Fibroblast of villous mesenchyme (primary cell): ENCODE data around the gene RAB33A. TPM values are rescaled to one million over a fixed set of nuclear protein-coding genes. Genes with fewer than 3 reads are reported as not detected.
"Not testable (repeated sequence)": the region's sequence is repeated elsewhere in the genome, so short reads cannot be mapped to it uniquely, and the experiment has no call there.

Experiments
- DNase-seq: peaks from one replicate; pipeline ENCODE4 v3.0.0-alpha.2; 2010; ENCODE audit warnings: low read depth
- H3K4me3 ChIP-seq: 2 replicates; pipeline ENCODE4 v1.5.1; 2011; ENCODE audit warnings: low read depth, mild to moderate bottlenecking, low read length
- CTCF ChIP-seq: IDR thresholded peaks from 2 replicates; pipeline ENCODE4 v1.5.1; 2012; ENCODE audit warnings: low read depth, mild to moderate bottlenecking, low read length; ENCODE audit not compliant: insufficient read depth
- total RNA-seq: library from RNA; depleted of rRNA; stranded (reverse); fragments of >200 nt; gene quantifications from 2 replicates; pipeline ENCODE4 v1.2.3, GENCODE V29; 2012

The RAB33A gene
- total RNA-seq, 1 donor, result 1.3 TPM

- peak; percentile 67 for DNase-seq
- H3K4me3 ChIP-seq, result no peak overlapping the region
- no peak for TF ChIP-seq CTCF
Measured at GRCh38 chrX:130224810-130225209, 53.0 kb downstream of the RAB33A start.

- TF ChIP-seq CTCF, result no peak
- H3K4me3 ChIP-seq, result no peak overlapping the region
- no peak for DNase-seq
Measured at GRCh38 chrX:130228871-130229270, 57.1 kb downstream of the RAB33A start.

GRCh38 chrX:130231184-130231583 lies 59.4 kb downstream of the RAB33A start:
- H3K4me3 ChIP-seq, DNase-seq: not testable (repeated sequence)

Other genes starting within 250 kb of the RAB33A start
- gene BCORL1, start 189.3 kb upstream of the RAB33A start, total RNA-seq, result 1.3 and 2.6 TPM in 2 replicates
- 16.4 and 21.3 TPM in 2 replicates for gene ELF4, start 61.5 kb upstream of the RAB33A start, total RNA-seq
- 13.5 and 16.0 TPM in 2 replicates for gene AIFM1, start 6.1 kb upstream of the RAB33A start, total RNA-seq
- 7.1 and 12.1 TPM in 2 replicates for gene ZNF280C, start 96.9 kb downstream of the RAB33A start, total RNA-seq
- gene SLC25A14, start 168.0 kb downstream of the RAB33A start, total RNA-seq, result 12.5 and 12.9 TPM in 2 replicates
- gene GPR119, start 213.7 kb downstream of the RAB33A start, total RNA-seq, result not detected in 2 replicates
- 17.3 and 17.4 TPM in 2 replicates for gene RBMX2, start 230.0 kb downstream of the RAB33A start, total RNA-seq